GM19193 (cell line): Measurements from ENCODE around the gene ARPP21.

Experiments used
- POLR2A ChIP-seq: IDR thresholded peaks from 4 replicates; pipeline ENCODE4 v1.6.1; 2011; ENCODE audit not compliant: insufficient read depth, insufficient read length; ENCODE audit errors: extremely low read depth

Gene ARPP21

DNA sequence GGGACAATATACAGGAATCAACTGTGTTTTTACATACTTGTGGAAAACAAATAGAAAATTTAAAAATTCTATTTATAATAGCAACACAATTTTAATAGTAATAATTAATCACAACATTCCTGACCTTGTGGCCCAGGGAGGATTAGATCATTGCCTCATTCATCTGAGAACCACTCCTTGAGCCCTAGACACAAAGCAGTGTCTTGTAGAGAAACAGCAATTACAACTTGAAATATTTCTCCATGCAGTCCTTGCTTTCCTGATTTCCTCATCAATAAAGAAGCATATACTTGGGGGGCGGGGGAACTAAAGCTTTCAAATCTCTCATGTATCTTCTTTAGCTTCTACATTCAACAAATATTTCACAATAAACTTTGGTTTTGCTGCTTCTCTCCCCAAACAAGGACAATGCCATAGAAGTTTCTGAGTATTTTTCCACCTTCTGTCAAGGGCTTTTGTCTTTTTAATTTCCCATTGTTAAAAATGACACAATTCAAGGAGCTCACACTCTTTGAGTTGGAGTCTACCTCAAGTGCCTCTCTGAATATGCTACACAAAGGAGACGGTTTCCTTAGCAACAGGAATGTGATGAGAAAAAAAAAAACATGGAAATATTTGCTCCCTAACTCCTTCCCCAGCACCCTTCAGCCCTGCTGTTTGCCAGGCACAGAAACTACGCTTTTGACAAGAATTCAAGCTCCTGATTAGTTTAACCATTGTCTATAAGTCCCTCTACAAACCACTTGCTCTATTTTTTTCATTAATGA lies 118.8 kb downstream of the ARPP21 start:
- no peak for TF ChIP-seq POLR2A

DNA sequence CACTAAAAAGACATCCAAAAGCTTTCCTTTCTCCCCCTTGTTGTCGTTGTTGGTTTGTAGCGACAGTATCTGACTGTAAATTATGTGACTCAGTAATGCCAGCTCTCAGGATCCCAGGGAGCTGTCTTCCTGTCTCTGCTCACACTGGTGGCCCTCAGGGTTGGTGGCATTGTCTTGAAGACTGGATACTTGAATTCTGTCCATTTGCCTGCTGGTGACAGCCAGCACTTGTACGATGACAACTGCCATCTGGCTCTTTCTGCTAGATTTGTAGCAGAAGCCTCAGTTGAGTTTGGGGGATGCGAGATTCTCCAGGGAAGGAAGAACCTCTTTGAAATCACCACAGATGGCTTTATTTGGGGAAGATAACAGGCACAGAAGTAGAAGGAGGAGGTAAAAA lies 120.8 kb downstream of the ARPP21 start:
- no peak for TF ChIP-seq POLR2A

DNA sequence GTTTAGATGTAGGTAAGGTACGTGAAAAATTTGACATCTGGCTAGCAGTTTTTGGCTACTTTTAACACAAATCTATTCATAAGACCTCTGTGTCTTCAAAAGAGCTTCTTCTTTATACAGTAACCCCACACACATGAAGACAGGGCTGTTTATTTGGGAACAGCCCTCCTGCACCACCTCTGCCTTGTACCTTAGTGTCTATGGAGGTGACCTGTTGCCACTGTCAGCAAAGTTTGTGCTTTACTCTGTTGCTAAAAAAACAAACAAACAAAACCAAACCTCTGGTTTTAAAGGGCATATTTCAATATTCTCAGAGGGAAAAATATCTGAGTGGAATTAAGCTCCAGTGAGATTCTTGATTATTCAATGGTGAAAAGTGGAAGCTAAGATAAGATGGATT lies 122.0 kb downstream of the ARPP21 start:
- TF ChIP-seq POLR2A: no peak

DNA sequence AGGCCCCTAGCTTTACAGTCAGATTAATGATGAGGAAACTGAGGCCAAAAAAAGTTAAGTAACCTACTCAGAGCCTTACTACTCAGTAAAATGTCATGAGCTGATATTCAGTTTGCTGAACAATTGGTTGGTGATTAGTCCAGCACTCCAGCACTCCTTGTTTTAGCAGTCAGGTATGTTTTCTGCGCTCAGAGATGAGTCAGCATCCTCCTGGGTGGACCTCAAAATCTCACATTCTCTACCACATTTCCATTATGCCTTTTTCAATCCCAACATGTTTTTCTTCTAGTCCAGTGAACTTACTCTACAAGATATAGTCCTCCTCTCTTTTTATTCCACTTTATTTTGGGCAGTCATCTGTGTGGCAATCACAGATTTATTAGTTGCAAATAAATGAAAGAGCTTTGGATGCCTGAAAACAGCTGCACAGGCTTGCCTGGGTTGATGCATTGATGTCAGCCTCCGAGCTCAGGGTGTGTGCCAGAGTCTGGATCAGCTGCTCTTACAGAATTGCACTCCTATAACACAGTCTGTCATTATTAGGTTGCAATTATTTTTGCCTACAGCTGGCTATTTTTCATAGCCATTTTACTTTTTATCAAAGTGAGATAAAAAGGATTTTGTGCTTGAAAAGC lies 133.2 kb downstream of the ARPP21 start:
- no peak for TF ChIP-seq POLR2A

DNA sequence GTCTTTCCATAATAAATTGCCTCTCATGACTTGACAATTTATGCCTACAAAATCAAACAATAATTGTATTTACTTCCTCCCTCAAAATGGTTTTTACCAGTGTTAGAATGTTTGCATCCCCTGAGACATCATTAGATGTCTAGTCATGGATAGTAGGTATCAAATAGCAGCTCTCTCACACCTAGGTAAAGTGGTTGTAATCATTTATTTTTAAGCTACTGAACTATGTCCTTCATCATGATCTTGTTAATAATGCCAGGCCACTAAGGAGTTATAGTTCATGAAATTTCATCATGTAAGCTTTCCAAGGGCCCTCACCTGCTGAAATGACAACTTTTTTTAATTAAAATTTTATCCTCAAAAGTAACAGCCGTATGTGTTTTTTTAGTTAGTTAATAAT lies 134.1 kb downstream of the ARPP21 start:
- TF ChIP-seq POLR2A: no peak

DNA sequence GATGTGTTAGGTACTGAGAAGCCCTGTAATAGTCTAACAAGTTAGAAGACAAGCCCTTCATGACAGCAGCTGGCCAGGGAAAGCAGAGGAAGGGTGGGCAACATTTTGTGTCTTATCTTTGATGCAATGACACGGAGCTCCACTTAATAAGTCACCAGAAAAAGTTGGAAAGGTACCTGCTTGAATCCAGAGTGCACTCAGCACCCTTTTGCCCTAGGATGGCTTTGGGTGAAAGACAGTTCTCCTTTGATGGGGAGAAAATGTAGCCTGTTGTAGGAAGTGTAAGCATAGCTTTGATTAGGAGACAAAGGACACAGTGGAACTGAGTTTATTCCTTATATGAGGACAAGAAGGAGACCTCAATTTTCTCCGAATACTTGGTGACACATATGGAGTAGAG lies 137.0 kb downstream of the ARPP21 start:
- no peak for TF ChIP-seq POLR2A

DNA sequence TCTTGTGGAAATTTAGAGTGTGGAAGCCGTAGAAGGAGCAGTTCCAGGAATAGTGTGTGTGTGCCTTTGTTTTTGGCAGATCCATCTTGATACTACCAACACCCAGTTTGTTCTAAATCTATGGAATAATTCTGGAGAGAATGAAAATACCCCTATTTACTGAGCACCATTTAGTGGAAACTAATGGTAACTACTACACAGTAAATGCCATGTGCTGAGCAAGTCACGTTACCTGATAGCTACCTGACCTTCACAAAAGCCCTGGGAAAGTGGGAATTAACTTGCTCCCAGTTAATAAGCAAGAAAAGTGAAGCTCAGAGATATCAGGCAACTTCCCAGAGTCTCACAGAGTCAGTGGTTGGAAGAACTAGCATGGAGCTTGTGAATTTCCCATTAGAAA lies 137.7 kb downstream of the ARPP21 start:
- no peak for TF ChIP-seq POLR2A

DNA sequence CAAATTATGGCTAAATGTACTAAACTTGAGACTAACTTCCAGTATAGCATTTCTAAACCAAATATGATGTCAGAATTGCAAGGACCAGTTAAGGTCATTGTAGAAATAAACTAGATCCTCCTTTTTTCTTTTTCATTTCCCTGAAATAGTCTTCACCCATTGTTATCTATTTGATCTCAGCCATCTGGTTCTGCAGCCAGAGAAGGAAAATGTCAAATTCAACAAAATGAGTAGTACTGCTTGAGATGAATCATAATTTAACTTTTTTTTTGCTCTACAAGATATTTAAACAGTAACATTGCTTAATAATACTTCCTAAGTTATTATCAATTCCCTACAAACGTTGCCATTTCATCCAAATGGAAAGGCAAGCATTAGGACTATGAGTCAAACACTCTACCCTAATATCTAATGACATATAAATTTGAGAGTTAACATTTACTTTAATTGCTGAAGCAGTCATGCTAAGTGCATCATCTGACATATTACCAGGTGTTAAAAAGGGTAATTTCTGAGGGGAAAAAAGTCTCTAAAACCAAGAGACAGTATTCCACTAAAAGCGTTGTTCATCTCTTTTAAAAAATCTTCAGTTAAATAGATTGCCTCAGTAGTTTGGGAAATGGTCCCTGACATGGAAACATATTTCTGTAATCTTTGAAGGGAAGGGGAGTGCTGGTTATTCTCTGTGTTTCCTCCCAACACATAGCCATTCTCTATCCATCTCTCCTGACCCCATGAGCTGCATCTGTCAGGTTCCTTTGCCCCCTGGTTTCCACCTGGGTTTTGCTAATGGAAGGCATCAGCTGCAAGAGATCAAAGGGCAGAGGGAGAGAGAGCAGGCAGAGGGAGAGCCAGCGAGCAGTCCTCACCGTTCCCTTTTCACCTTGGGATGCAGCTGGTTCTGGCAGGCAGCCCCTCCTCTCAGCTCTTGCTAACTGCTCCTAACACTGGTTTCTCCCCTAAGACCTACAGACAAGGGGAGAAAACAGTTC lies 138.5 kb downstream of the ARPP21 start:
- no peak for TF ChIP-seq POLR2A

DNA sequence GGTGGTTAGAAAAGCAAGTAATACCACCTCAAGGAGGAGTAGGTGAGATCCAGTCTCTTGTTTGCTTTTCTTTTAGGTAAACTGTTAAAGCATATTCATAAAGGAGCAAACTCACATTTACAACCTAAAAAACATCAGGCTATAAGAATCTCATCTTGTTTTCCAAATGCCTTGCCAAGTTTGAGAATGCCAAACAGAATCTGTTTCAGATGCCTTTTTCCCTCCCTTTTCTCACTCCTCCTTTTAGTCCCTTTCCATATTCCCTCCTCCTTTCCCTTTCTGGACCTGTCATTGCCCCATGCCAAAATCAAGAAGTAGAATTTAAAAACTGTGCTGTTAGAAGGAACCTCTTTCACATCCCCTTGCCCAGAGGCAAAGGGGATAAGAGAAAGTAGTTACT lies 140.3 kb downstream of the ARPP21 start:
- TF ChIP-seq POLR2A: no peak

DNA sequence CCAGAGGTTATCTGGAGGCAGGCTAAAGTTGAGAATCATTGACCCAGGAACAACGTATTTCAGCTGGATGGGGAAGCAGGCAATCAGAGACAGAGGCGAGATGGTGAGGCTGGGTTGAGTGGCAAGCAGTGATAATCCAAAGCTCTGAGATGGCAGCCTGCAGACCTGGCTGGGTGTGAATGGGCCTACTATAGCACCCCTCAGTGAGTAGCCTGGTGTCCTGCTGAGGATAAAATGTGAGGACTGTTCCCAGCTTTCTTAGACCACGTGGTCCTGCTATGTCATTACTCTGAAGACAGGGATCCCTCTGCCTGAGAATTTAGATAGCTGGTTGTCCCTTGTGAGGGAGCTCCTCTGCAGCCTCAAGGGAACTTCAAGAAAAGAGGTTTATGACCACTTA lies 141.5 kb downstream of the ARPP21 start:
- no peak for TF ChIP-seq POLR2A

DNA sequence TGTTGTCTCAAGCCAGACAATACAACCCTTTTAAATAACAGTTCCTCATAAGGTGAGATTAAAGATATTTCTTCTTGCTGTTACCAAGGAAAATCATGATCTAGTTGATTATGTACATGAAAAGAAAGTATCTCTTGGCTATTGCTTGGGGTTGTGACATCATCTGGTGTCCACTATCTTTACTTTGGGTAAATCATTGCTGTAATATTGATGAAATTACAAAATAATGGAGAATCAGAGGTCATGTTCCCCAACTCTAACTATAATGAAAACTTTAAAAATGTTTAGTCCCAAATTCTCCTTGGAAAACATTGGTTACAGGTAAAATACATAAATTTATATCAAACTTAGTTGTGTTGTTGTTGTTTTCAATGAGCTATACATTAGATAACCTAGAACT lies 142.2 kb downstream of the ARPP21 start:
- no peak for TF ChIP-seq POLR2A

DNA sequence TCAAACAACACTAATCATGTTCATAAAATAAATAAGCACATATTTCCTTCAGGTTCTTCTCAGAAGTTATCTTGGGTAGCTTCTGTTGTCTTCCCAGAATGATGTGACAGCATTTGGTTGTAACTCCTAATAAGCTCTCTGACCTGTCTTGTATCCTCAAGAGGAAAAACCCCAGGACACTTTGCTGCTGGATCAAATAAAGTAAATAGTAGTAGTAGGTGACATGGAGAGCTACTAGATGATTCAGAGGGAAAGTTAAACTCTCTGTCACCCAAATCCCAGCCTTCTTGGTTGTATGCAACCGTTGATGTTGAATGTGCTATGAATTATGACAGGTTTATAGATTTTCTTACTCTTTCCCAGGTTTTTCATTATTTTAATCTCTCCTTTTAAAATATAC lies 143.0 kb downstream of the ARPP21 start:
- no peak for TF ChIP-seq POLR2A

DNA sequence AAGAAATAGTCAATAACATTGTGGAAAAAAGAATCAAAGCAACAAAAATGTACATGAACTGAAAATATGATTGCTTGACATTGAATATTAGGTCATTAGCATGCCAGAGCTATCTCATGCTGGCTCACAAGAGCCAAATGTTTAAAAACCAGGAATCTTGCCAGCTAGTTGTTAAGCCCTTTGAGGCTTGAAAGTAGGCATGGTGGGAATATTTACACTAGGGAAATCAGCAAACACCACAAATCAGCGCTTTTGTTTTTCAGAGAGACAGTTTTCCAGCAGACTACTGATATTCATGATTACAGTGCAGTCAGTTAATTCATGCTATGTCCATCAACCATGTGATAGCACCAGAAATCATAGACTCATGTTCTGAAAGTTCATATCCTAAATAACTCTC lies 144.8 kb downstream of the ARPP21 start:
- no peak for TF ChIP-seq POLR2A

DNA sequence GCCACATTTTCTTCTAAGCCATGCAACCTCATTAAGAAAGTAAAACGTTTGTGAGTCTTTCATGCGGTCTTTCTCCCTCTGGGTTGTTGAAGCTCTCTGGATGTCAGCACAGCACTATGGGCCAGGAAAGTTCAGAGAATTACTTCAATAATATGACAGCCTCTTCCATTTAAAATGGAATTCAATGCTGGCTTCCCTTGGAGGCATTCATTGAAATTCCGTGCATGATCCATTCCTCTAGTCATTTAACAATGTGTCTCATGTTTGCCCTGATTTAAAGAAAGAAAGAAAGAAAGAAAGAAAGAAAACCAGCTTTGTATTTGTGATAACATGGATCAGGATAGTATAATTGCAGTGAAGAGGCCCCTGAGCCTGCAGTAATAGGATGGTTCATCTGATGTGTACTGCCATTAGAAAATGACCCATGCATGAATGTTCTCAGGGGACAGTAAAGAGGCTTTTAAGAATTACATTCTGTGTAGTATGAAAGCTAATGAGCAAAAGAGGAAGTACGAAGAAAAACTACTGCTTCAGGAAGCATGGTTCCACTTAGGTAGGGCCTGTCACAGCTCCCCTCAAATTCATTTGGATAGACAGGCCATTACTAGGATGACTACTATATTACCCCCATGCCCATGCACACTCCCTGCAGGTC lies 146.0 kb downstream of the ARPP21 start:
- TF ChIP-seq POLR2A: no peak

DNA sequence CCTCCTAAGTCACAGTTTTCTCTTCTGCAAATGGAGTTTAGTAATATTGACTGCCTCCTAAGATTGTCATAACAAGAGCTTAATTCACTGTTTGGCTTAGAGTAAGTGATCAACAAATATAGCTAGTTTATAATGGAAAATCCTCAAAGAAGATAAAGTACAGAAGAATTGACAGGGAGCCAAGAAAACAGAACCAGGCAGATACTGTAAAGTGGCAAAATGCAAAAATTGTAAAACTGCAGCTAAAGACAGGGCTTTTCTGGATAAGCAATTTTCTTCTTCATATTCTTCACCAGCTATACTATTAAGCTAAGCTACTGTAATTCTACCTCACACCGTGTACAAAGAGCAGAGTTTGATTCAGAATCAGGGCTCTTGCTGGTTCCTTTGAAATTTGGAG lies 148.6 kb downstream of the ARPP21 start:
- TF ChIP-seq POLR2A: no peak

DNA sequence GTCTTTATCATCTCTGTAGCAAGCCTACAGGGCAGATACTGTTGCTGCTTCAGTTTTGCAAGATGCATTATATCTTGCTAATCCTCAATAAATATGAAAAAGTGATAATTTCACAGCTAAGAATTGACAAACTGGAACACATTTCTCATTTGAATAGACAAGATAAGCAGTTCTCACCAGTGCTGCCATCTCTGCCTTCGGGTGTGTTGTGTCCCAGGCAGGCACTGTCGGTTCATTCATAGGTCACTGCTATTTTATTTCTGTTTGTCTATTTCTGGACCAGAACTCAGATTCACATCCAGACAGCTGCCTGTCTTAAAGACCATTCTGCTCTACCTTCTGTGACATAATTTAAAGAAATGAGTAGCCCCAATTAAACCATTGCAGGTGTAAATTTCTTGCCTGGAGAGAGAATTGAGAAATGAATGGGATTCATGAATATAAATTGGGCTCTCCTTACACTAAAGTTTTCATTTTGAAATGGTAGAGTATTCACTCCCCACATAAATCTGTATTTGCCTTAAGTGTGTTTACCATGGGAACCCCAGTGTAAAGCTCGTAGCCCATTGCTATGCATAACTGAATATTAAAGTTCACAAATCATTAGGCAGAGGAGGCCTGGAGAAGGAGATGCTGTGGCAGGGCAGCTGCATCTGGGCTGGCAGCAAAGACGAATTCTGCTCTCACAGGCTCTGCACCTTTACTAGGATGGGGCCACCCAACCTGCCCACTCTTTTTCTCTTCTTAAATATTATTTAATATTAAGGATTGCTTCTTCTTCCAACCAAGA lies 149.9 kb downstream of the ARPP21 start:
- no peak for TF ChIP-seq POLR2A
